ENCODE data around the gene RNASEH2A. TPM values are rescaled to one million over a fixed set of nuclear protein-coding genes. Genes with fewer than 3 reads are reported as not detected.

The RNASEH2A gene
- polyA plus RNA-seq, 2 donors, result 6.9 to 20.8 TPM

GRCh38 chr19:12770922-12771321 lies 35.5 kb upstream of the RNASEH2A start:
- WGBS, 2 donors, result 95 to 97% methylated on average over 13 of the region's 13 CpGs
- no peaks in the 10 kb centered on the region for H3K27me3 ChIP-seq (ENCODE audit: control insufficient read depth in 1 of 2, insufficient read depth in 2 of 2, low read length in 2 of 2)
- H3K9me3 ChIP-seq (ENCODE audit: control insufficient read depth in 2 of 2, insufficient read depth in 1 of 2, low read depth in 1 of 2, low read length in 1 of 2), result no peaks in the 10 kb centered on the region
- H3K4me1 ChIP-seq (ENCODE audit: control insufficient read depth in 2 of 2, insufficient read depth in 2 of 2, low read length in 1 of 2), result peaks cover 0 to 10% of the 10 kb centered on the region in 2 donors
- peaks cover 5 to 30% of the 10 kb centered on the region in 2 donors for H3K36me3 ChIP-seq (ENCODE audit: control insufficient read depth in 2 of 2, insufficient read depth in 2 of 2, low read length in 1 of 2)
- H3K27ac ChIP-seq (ENCODE audit: low read depth in 2 of 2, low read length in 1 of 2), result no peak overlapping the region
- no peak overlapping the region for H3K4me3 ChIP-seq (ENCODE audit: low read depth in 1 of 2, low read length in 2 of 2)

DNA sequence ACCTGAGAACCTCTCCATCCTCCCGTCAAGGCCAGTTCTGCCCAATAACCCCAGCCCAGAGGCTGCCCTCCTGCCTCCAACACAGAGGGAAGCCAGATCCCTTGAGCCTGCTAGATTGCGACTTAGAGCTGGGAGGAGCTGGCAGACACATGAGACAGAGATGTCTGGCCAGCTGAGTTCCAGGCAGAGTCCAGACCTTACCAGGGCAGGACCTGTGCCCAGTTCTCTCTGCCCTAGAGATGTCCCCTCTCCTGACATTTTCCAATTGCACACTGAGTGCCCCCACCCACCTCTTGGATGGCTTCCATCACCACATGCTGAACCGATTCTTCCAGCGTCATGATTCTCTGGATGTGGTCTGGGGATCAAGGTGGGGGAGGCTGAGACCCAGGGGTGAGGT lies 34.1 kb upstream of the RNASEH2A start:
- Histone ChIP-seq H3K27ac (ENCODE audit: low read depth in 2 of 2, low read length in 1 of 2) (no peak overlapping the region), H3K9me3 (ENCODE audit: control insufficient read depth in 2 of 2, insufficient read depth in 1 of 2, low read depth in 1 of 2, low read length in 1 of 2) (no peaks in the 10 kb centered on the region), H3K27me3 (ENCODE audit: control insufficient read depth in 1 of 2, insufficient read depth in 2 of 2, low read length in 2 of 2) (no peaks in the 10 kb centered on the region), H3K36me3 (ENCODE audit: control insufficient read depth in 2 of 2, insufficient read depth in 2 of 2, low read length in 1 of 2) (peaks cover 5 to 30% of the 10 kb centered on the region in 2 donors), H3K4me3 (ENCODE audit: low read depth in 1 of 2, low read length in 2 of 2) (no peak overlapping the region), H3K4me1 (ENCODE audit: control insufficient read depth in 2 of 2, insufficient read depth in 2 of 2, low read length in 1 of 2) (peaks cover 0 to 10% of the 10 kb centered on the region in 2 donors)
- 77 to 82% methylated on average over 4 of the region's 4 CpGs for WGBS, 2 donors

- Histone ChIP-seq H3K36me3 (ENCODE audit: control insufficient read depth in 2 of 2, insufficient read depth in 2 of 2, low read length in 1 of 2) (peaks cover 5 to 26% of the 10 kb centered on the region in 2 donors), H3K4me1 (ENCODE audit: control insufficient read depth in 2 of 2, insufficient read depth in 2 of 2, low read length in 1 of 2) (peaks cover 0 to 10% of the 10 kb centered on the region in 2 donors)
- WGBS, 2 donors, result 84 to 90% methylated on average over 2 of the region's 2 CpGs
Observed at GRCh38 chr19:12773571-12773970, 32.8 kb upstream of the RNASEH2A start.

GRCh38 chr19:12774588-12775555 lies 31.5 kb upstream of the RNASEH2A start, which contains the start of gene HOOK2:
Gene HOOK2 (minus strand): TSS chr19:12775552. CDS start chr19:12775449, 103 bp downstream.
- peaks cover 0 to 17% of the 10 kb centered on the region in 2 donors for H3K4me1 ChIP-seq (ENCODE audit: control insufficient read depth in 2 of 2, insufficient read depth in 2 of 2, low read length in 1 of 2)
- H3K27ac ChIP-seq (ENCODE audit: low read depth in 2 of 2, low read length in 1 of 2), result peak within 1 kb of the TSS; percentile 96 to 98
- WGBS, 2 donors, result 13 to 14% methylated on average over 58 of the region's 58 CpGs
- H3K27me3 ChIP-seq (ENCODE audit: control insufficient read depth in 1 of 2, insufficient read depth in 2 of 2, low read length in 2 of 2), result no peaks in the 10 kb centered on the region
- H3K36me3 ChIP-seq (ENCODE audit: control insufficient read depth in 2 of 2, insufficient read depth in 2 of 2, low read length in 1 of 2), result peaks cover 5 to 19% of the 10 kb centered on the region in 2 donors
- peak within 1 kb of the TSS; percentile 68 to 77 for H3K4me3 ChIP-seq (ENCODE audit: low read depth in 1 of 2, low read length in 2 of 2)
- no peaks in the 10 kb centered on the region for H3K9me3 ChIP-seq (ENCODE audit: control insufficient read depth in 2 of 2, insufficient read depth in 1 of 2, low read depth in 1 of 2, low read length in 1 of 2)

More at GRCh38 chr19:12773571-12773970, 32.8 kb upstream of the RNASEH2A start:
- Histone ChIP-seq H3K27me3 (ENCODE audit: control insufficient read depth in 1 of 2, insufficient read depth in 2 of 2, low read length in 2 of 2) (no peaks in the 10 kb centered on the region), H3K27ac (ENCODE audit: low read depth in 2 of 2, low read length in 1 of 2) (no peak overlapping the region), H3K9me3 (ENCODE audit: control insufficient read depth in 2 of 2, insufficient read depth in 1 of 2, low read depth in 1 of 2, low read length in 1 of 2) (no peaks in the 10 kb centered on the region), H3K4me3 (ENCODE audit: low read depth in 1 of 2, low read length in 2 of 2) (no peak overlapping the region)

- H3K27ac ChIP-seq (ENCODE audit: low read depth in 2 of 2, low read length in 1 of 2), result peak overlapping the region; percentile 96 to 99
- H3K4me3 ChIP-seq (ENCODE audit: low read depth in 1 of 2, low read length in 2 of 2), result peak overlapping the region; percentile 63 to 66
- 5 to 8% methylated on average over 43 of the region's 43 CpGs for WGBS, 2 donors
- peaks cover 0 to 4% of the 10 kb centered on the region in 2 donors for H3K36me3 ChIP-seq (ENCODE audit: control insufficient read depth in 2 of 2, insufficient read depth in 2 of 2, low read length in 1 of 2)
- H3K4me1 ChIP-seq (ENCODE audit: control insufficient read depth in 2 of 2, insufficient read depth in 2 of 2, low read length in 1 of 2), result peaks cover 0 to 17% of the 10 kb centered on the region in 2 donors
- no peaks in the 10 kb centered on the region for H3K27me3 ChIP-seq (ENCODE audit: control insufficient read depth in 1 of 2, insufficient read depth in 2 of 2, low read length in 2 of 2)
- no peaks in the 10 kb centered on the region for H3K9me3 ChIP-seq (ENCODE audit: control insufficient read depth in 2 of 2, insufficient read depth in 1 of 2, low read depth in 1 of 2, low read length in 1 of 2)
Observed at GRCh38 chr19:12777217-12778016, 29.0 kb upstream of the RNASEH2A start.

- H3K4me3 ChIP-seq (ENCODE audit: low read depth in 1 of 2, low read length in 2 of 2), result peak overlapping the region; percentile 63 to 66
- peak overlapping the region; percentile 96 to 99 for H3K27ac ChIP-seq (ENCODE audit: low read depth in 2 of 2, low read length in 1 of 2)
- peaks cover 5 to 17% of the 10 kb centered on the region in 2 donors for H3K4me1 ChIP-seq (ENCODE audit: control insufficient read depth in 2 of 2, insufficient read depth in 2 of 2, low read length in 1 of 2)
- 1 to 2% methylated on average over 42 to 44 of the region's 44 CpGs for WGBS, 2 donors
- H3K27me3 ChIP-seq (ENCODE audit: control insufficient read depth in 1 of 2, insufficient read depth in 2 of 2, low read length in 2 of 2), result no peaks in the 10 kb centered on the region
- H3K36me3 ChIP-seq (ENCODE audit: control insufficient read depth in 2 of 2, insufficient read depth in 2 of 2, low read length in 1 of 2), result peaks cover 0 to 4% of the 10 kb centered on the region in 2 donors
- H3K9me3 ChIP-seq (ENCODE audit: control insufficient read depth in 2 of 2, insufficient read depth in 1 of 2, low read depth in 1 of 2, low read length in 1 of 2), result no peaks in the 10 kb centered on the region
Observed at GRCh38 chr19:12778017-12778904, 28.1 kb upstream of the RNASEH2A start.

DNA sequence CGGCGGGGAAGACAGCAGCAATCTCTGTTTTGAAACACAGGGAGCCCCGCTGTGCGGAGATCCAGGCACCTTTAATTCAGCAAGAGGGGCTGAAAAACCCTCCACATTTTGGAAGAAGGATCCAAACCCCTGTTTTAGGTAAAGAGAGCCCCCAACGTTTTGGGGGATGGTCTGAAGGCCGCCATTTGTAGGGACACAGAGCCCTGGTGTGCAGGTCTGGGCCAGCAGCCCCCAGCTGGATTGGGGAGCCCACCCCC lies 27.6 kb upstream of the RNASEH2A start:
- H3K27ac ChIP-seq (ENCODE audit: low read depth in 2 of 2, low read length in 1 of 2), result peak overlapping the region; percentile 96 to 99
- H3K36me3 ChIP-seq (ENCODE audit: control insufficient read depth in 2 of 2, insufficient read depth in 2 of 2, low read length in 1 of 2), result peaks cover 0 to 4% of the 10 kb centered on the region in 2 donors
- no peaks in the 10 kb centered on the region for H3K9me3 ChIP-seq (ENCODE audit: control insufficient read depth in 2 of 2, insufficient read depth in 1 of 2, low read depth in 1 of 2, low read length in 1 of 2)
- H3K4me3 ChIP-seq (ENCODE audit: low read depth in 1 of 2, low read length in 2 of 2), result peak overlapping the region; percentile 63 to 66
- WGBS, 2 donors, result 18 to 51% methylated on average over 6 of the region's 6 CpGs
- H3K27me3 ChIP-seq (ENCODE audit: control insufficient read depth in 1 of 2, insufficient read depth in 2 of 2, low read length in 2 of 2), result no peaks in the 10 kb centered on the region
- H3K4me1 ChIP-seq (ENCODE audit: control insufficient read depth in 2 of 2, insufficient read depth in 2 of 2, low read length in 1 of 2), result peaks cover 7 to 22% of the 10 kb centered on the region in 2 donors

GRCh38 chr19:12779162-12779993 lies 27.0 kb upstream of the RNASEH2A start:
- Histone ChIP-seq H3K4me3 (ENCODE audit: low read depth in 1 of 2, low read length in 2 of 2) (peak overlapping the region; percentile 63 to 66), H3K36me3 (ENCODE audit: control insufficient read depth in 2 of 2, insufficient read depth in 2 of 2, low read length in 1 of 2) (peaks cover 0 to 2% of the 10 kb centered on the region in 2 donors), H3K9me3 (ENCODE audit: control insufficient read depth in 2 of 2, insufficient read depth in 1 of 2, low read depth in 1 of 2, low read length in 1 of 2) (no peaks in the 10 kb centered on the region), H3K27ac (ENCODE audit: low read depth in 2 of 2, low read length in 1 of 2) (peak overlapping the region; percentile 96 to 99), H3K4me1 (ENCODE audit: control insufficient read depth in 2 of 2, insufficient read depth in 2 of 2, low read length in 1 of 2) (peaks cover 7 to 24% of the 10 kb centered on the region in 2 donors), H3K27me3 (ENCODE audit: control insufficient read depth in 1 of 2, insufficient read depth in 2 of 2, low read length in 2 of 2) (no peaks in the 10 kb centered on the region)
- WGBS, 2 donors, result 53 to 63% methylated on average over 15 of the region's 15 CpGs
